Calu3 (cell line): Measurements from ENCODE around the gene NHSL1. TPM values are rescaled to one million over a fixed set of nuclear protein-coding genes. Genes with fewer than 3 reads are reported as not detected.

Experiments
- BruUV-seq: library from RNA; stranded (reverse); fragments of 400-500 nt; replicated peaks from 2 replicates; lab custom pipeline; 2021; lab: Mats Ljungman, UMichigan
- CTCF ChIA-PET: fragments of 300-600 bp; sonication (Branson Sonifier 250); formaldehyde crosslinking; loops from one replicate; lab custom pipeline; 2022; ENCODE audit warnings: antibody characterized with exemption; lab: Charles Lee
- DNase-seq: peaks from one replicate; pipeline ENCODE4 v3.0.0; 2022
- H3K27ac Mint-ChIP-seq: one replicate; pipeline ENCODE4 v1.8.0; 2022; ENCODE audit warnings: mixed read lengths; ENCODE audit not compliant: unreplicated experiment
- H3K27me3 Mint-ChIP-seq: one replicate; pipeline ENCODE4 v1.8.0; 2022; ENCODE audit warnings: mixed read lengths; ENCODE audit not compliant: unreplicated experiment
- H3K36me3 Mint-ChIP-seq: one replicate; pipeline ENCODE4 v1.8.0; 2022; ENCODE audit warnings: mild to moderate bottlenecking, moderate library complexity, mixed read lengths; ENCODE audit not compliant: insufficient read depth, unreplicated experiment
- H3K4me1 Mint-ChIP-seq: one replicate; pipeline ENCODE4 v1.8.0; 2022; ENCODE audit warnings: mild to moderate bottlenecking, low read depth, mixed read lengths; ENCODE audit not compliant: unreplicated experiment
- H3K4me3 Mint-ChIP-seq: one replicate; pipeline ENCODE4 v1.8.0; 2022; ENCODE audit warnings: mild to moderate bottlenecking, low read depth, moderate library complexity, mixed read lengths; ENCODE audit not compliant: unreplicated experiment
- H3K9me3 Mint-ChIP-seq: one replicate; pipeline ENCODE4 v1.8.0; 2022; ENCODE audit warnings: low read depth, mixed read lengths; ENCODE audit not compliant: unreplicated experiment
- CTCF ChIP-seq: fragments of 200-600 bp; IDR thresholded peaks from one replicate; pipeline ENCODE4 v1.8.0; 2022; ENCODE audit warnings: antibody characterized with exemption; ENCODE audit not compliant: unreplicated experiment
- intact Hi-C: fragments of 100-400 bp; cut with micrococcal nuclease; formaldehyde crosslinking; loops from one replicate; pipeline ENCODE4 v1.10.0; 2022; ENCODE audit not compliant: unreplicated experiment
- total RNA-seq: library from RNA; stranded (reverse); gene quantifications from 2 replicates; pipeline ENCODE4 v1.2.3, GENCODE V29; 2022

The NHSL1 gene
- total RNA-seq, 1 experiment from 2014 or later, result 26.6 TPM

- no peak for DNase-seq
- no TSS peak for BruUV-seq
- CTCF ChIA-PET, result no interaction called here
- Mint-ChIP-seq H3K27ac (no peak overlapping the region), H3K27me3 (no peaks in the 10 kb centered on the region), H3K36me3 (no peaks in the 10 kb centered on the region), H3K9me3 (no peaks in the 10 kb centered on the region), H3K4me3 (no peak overlapping the region), H3K4me1 (no peaks in the 10 kb centered on the region)
- intact Hi-C loops, result no loop called here
- TF ChIP-seq CTCF, result no peak
Measured at GRCh38 chr6:138378463-138378862, 120.8 kb downstream of the NHSL1 start.

GRCh38 chr6:138377844-138378243, 121.5 kb downstream of the NHSL1 start, which contains the start of gene SMIM28:
Gene SMIM28 (plus strand): TSS chr6:138377905. CDS start chr6:138378073, 168 bp downstream.
- no peak for TF ChIP-seq CTCF
- H3K36me3 Mint-ChIP-seq, result no peaks in the 10 kb centered on the region
- BruUV-seq, result no TSS peak
- CTCF ChIA-PET, result no interaction called here
- no peaks in the 10 kb centered on the region for H3K27me3 Mint-ChIP-seq
- H3K4me3 Mint-ChIP-seq, result no peak within 1 kb of the TSS
- no peaks in the 10 kb centered on the region for H3K9me3 Mint-ChIP-seq
- no peak within 1 kb of the TSS for H3K27ac Mint-ChIP-seq
- DNase-seq, result no peak
- H3K4me1 Mint-ChIP-seq, result no peaks in the 10 kb centered on the region
- intact Hi-C loops, result no loop called here

GRCh38 chr6:138377042-138377441, 122.3 kb downstream of the NHSL1 start:
- H3K4me3 Mint-ChIP-seq, result no peak overlapping the region
- DNase-seq, result no peak
- H3K4me1 Mint-ChIP-seq, result peaks cover 4% of the 10 kb centered on the region
- H3K27ac Mint-ChIP-seq, result no peak overlapping the region
- no TSS peak for BruUV-seq
- intact Hi-C loops, result no loop called here
- CTCF ChIA-PET, result no interaction called here
- H3K36me3 Mint-ChIP-seq, result no peaks in the 10 kb centered on the region
- TF ChIP-seq CTCF, result no peak
- H3K27me3 Mint-ChIP-seq, result no peaks in the 10 kb centered on the region
- H3K9me3 Mint-ChIP-seq, result no peaks in the 10 kb centered on the region

- Mint-ChIP-seq H3K4me1 (peaks cover 26% of the 10 kb centered on the region), H3K9me3 (no peaks in the 10 kb centered on the region), H3K4me3 (no peak overlapping the region), H3K27me3 (no peaks in the 10 kb centered on the region), H3K36me3 (no peaks in the 10 kb centered on the region), H3K27ac (no peak overlapping the region)
- intact Hi-C loops, result no loop called here
- CTCF ChIA-PET, result no interaction called here
- TF ChIP-seq CTCF, result no peak
- BruUV-seq, result no TSS peak
- DNase-seq, result no peak
Measured at GRCh38 chr6:138374815-138375214, 124.5 kb downstream of the NHSL1 start.
